HTR-8/SVneo (cell line): Measurements from ENCODE around the gene DRC7.
A peak's percentile ranks its signal among the peaks of the same experiment; 100 is the strongest.
"Not testable (repeated sequence)": the region's sequence is repeated elsewhere in the genome, so short reads cannot be mapped to it uniquely, and the experiment has no call there.

Source experiments
- DNase-seq: peaks from one replicate; pipeline ENCODE4 v3.0.0; 2011; ENCODE audit warnings: low spot score, mixed read lengths; ENCODE audit not compliant: insufficient read length
- FAIRE-seq: peaks from 2 replicates; lab custom pipeline; 2011; peaks lifted over from hg19 to GRCh38; lab: Jason Lieb, UNC

The DRC7 gene

DNA sequence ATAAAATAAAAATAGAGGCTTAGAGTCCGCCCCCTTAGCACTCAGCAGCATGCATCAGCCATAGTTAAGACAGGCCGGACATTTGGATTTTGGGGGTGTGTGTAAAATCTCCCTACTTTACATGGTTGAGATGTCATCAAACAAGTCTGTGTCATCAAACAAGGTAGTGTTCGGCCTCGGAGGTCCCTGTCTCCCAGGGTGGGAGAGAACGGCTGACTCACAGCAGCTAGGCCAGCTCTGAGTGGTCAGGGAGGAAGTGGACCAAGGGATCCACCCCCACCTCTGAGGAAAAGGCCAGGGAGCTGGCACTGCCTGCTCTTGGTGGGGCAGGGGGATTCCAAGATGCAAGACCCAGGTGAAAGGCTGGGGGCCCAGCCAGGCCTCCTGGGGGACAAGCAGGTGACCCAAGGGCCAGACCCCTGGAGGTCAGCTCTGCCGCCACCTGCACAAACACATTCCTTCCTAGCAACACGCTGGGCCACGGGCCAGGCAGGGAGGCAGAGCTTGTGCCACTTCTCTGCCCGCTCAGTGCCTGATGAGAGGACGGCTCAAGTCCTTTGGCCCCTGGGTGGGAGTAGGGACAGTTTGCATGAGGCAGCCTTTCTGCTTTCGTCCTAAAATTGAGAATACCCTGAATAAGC is 79.2 kb downstream of the DRC7 start:
- DNase-seq, result no peak
- FAIRE-seq, result peak; percentile 62

GRCh38 chr16:57774705-57775285 is 80.2 kb downstream of the DRC7 start:
- DNase-seq (no peak), FAIRE-seq (no peak)

- FAIRE-seq (no peak), DNase-seq (no peak)
Measured at GRCh38 chr16:57775661-57776469, 81.3 kb downstream of the DRC7 start.

DNA sequence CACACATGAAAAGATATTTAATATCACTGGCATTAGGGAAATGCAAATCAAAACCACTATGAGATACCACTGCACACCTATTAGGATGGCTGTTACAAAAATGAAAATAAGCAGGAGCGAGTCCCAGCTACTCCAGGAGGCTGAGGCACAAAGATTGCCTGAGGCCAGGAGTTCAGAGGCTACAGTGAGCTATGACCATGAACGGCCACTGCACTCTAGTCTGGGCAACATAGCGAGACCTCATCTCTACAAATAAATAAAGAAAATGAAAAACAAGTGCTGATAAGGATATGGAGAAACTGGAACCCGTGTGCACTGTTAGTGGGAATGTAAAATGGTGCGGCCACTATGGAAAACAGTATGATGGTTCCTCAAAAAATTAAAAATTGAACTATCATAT is 84.1 kb downstream of the DRC7 start:
- DNase-seq (no peak), FAIRE-seq (no peak)

DNA sequence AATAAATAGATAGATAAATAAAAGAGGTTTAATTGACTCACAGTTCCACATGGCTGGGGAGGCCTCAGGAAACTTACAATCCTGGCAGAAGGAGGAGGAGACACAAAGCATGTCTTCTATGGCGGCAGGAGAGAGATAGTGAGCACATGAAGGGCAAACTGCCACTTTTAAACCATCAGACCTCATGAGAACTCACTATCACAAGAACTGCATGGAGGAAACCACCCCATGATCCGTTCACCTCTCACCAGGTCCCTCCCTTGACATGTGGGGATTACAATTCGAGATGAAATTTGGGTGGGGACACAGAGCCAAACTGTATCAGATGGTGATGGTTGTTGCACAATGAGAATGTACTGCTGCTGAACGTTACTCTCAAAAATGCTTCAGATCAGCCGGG is 85.2 kb downstream of the DRC7 start:
- not testable (repeated sequence) for FAIRE-seq, DNase-seq

DNA sequence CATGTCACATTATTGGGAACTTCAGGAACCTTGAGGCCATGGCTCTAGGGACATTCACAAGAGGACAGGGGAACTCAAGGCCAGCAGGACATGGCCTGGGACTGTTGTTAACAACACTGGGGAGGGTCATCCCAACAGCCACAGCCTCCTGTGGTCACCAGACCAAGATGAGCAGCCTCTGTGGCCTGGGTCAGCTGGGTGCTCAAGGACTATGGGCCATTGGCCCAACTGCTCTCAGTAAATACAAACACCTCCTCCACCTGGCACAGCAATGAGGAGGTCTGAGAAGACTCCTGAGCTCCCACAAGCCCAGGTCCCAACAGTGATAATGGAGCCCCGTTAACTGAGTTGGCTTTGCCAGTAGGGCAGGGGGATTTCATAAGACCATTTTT is 86.7 kb downstream of the DRC7 start:
- peak; percentile 38 for FAIRE-seq
- DNase-seq, result no peak
